OCI-LY3 (cell line): ENCODE data around the gene RCAN2.

Source experiments
- CTCF ChIP-seq: fragments of 200-600, 300-600 bp; sonication (generic); IDR thresholded peaks from 2 replicates; pipeline ENCODE4 v1.5.1; 2014; ENCODE audit warnings: antibody characterized with exemption, low read length, low read depth
- EZH2phosphoT487 ChIP-seq: fragments of 200-600 bp; shearing (Covaris generic); IDR thresholded peaks from 2 replicates; pipeline ENCODE4 v1.6.1; 2018; ENCODE audit warnings: antibody characterized with exemption, mixed run types, low read depth

GRCh38 chr6:46172176-46172575 is 319.1 kb downstream of the RCAN2 start:
- no peak for TF ChIP-seq EZH2phosphoT487
- no peak for TF ChIP-seq CTCF
